ENCODE results near the gene CAMK2B. TPM values are rescaled to one million over a fixed set of nuclear protein-coding genes. Genes with fewer than 3 reads are reported as not detected.

The CAMK2B gene
- total and polyA plus RNA-seq, 2 experiments from 2014 or later, result not detected

DNA sequence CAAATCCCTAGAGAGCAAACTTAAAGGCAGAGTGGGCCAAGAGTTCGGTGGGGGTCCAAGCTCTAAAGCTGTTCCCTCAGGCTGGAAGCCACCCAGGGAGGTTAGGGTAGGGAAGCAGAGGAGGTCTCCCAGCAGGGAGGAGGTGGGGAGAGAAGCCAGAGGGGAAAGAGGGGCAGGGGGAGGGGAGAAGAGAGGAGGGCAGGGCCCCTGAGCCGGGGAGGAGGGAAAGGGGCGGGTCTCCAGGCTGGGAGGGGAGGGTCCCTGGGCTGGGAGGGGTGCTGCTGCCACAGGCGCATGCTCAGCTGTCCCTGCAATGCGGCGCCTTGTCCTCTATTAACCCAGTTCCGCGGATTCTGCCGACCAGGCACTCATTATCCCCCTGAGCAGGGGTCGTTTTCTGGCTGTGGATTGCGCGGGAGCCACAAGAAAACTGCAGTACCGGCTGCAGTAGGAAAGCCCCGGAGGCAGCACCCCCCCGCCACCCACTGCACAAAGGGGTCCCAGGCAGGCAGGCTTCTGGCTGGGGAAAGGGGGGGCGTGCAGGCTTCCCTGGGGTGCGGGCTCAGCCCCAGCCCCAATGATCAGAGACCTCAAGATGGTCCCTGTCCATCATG, 49.3 kb downstream of the CAMK2B start:
- Histone ChIP-seq H3K4me3 (peak overlapping the region; percentile 57), H3K79me2 (replicated peaks; ENCODE audit: insufficient read depth) (no peaks in the 10 kb centered on the region), H3K4me1 (ENCODE audit: insufficient read depth) (peaks cover 5% of the 10 kb centered on the region), H2AFZ (peak overlapping the region; percentile 94; the same call in 1 of the 2 replicates), H3K27me3 (ENCODE audit: insufficient read depth) (peaks cover 12% of the 10 kb centered on the region), H3F3A (replicated peaks; ENCODE audit: low read depth) (no peaks in the 10 kb centered on the region), H3K9me2 (ENCODE audit: insufficient read depth) (no peaks in the 10 kb centered on the region), H4K20me1 (replicated peaks; ENCODE audit: insufficient read depth) (no peaks in the 10 kb centered on the region), H3K4me2 (peak overlapping the region; percentile 83), H3K27ac (ENCODE audit: low read depth) (no peak overlapping the region), H3K36me3 (ENCODE audit: insufficient read depth) (no peaks in the 10 kb centered on the region)
- DNase-seq (ENCODE audit: low spot score) (peak; percentile 91), ATAC-seq (peak; percentile 91)
- no peak overlapping the region for H3K27ac Mint-ChIP-seq
- no peaks in the 10 kb centered on the region for H3K36me3 Mint-ChIP-seq (ENCODE audit: low read depth)
- peaks cover 7% of the 10 kb centered on the region; the same call in 2 of the 3 replicates for H3K4me1 Mint-ChIP-seq
- H3K9me3 Mint-ChIP-seq, result no peaks in the 10 kb centered on the region; the same call in 2 of the 3 replicates
- H3K4me3 Mint-ChIP-seq, result peak overlapping the region; percentile 39; the same call in 2 of the 3 replicates
- TF ChIP-seq POLR2AphosphoS5 (IDR thresholded peaks at IDR 0.05; ENCODE audit: low read depth) (peak; percentile 34; the same call in 1 of the 2 replicates), JUNB (IDR thresholded peaks at IDR 0.05; ENCODE audit: unreplicated experiment) (no peak), CREB1 (CRISPR knock-in tag; IDR thresholded peaks at IDR 0.05; ENCODE audit: low read depth) (no peak)
- H3K27me3 Mint-ChIP-seq (ENCODE audit: insufficient read depth, low read depth, poor library complexity), result peaks cover 17% of the 10 kb centered on the region

DNA sequence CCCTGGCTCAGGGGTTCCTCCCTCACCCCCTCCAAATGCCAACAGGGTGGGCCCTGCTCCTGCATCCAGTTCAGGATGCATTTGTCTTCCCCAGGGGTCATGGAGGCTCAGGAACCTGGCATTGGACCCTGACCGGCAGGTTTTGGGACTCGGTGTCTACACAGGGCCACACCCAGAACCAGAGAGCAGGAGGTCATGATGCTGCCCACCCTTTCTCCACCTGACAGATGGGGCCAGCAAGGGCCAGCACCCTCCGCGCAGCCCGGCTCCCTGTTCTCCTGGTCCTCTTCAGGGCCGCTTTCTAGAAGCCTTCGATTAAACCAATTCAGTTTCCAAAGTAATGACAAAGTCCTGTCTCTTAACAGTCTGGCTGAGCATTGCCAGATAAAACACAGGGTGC, 50.2 kb downstream of the CAMK2B start:
- peaks cover 12% of the 10 kb centered on the region for H3K27me3 ChIP-seq (ENCODE audit: insufficient read depth)
- Mint-ChIP-seq H3K36me3 (ENCODE audit: low read depth) (no peaks in the 10 kb centered on the region), H3K27me3 (ENCODE audit: insufficient read depth, low read depth, poor library complexity) (peaks cover 17% of the 10 kb centered on the region), H3K4me3 (no peak overlapping the region; the same call in 2 of the 3 replicates), H3K27ac (no peak overlapping the region), H3K9me3 (no peaks in the 10 kb centered on the region), H3K4me1 (peaks cover 7% of the 10 kb centered on the region; the same call in 2 of the 3 replicates)
- H3K79me2 ChIP-seq (replicated peaks; ENCODE audit: insufficient read depth), result no peaks in the 10 kb centered on the region
- DNase-seq (ENCODE audit: low spot score) (no peak), ATAC-seq (no peak)
- H3K4me2 ChIP-seq, result no peak overlapping the region
- H4K20me1 ChIP-seq (replicated peaks; ENCODE audit: insufficient read depth), result no peaks in the 10 kb centered on the region
- H3F3A ChIP-seq (replicated peaks; ENCODE audit: low read depth), result no peaks in the 10 kb centered on the region
- H3K27ac ChIP-seq (ENCODE audit: low read depth), result no peak overlapping the region
- no peaks in the 10 kb centered on the region for H3K9me2 ChIP-seq (ENCODE audit: insufficient read depth)
- peaks cover 5% of the 10 kb centered on the region for H3K4me1 ChIP-seq (ENCODE audit: insufficient read depth)
- H2AFZ ChIP-seq, result no peak overlapping the region
- no peaks in the 10 kb centered on the region for H3K36me3 ChIP-seq (ENCODE audit: insufficient read depth)
- no peak overlapping the region for H3K4me3 ChIP-seq
- TF ChIP-seq EZH2 (IDR thresholded peaks at IDR 0.05; ENCODE audit: low read depth, unreplicated experiment) (no peak), JUNB (IDR thresholded peaks at IDR 0.05; ENCODE audit: unreplicated experiment) (no peak), ZNF331 (CRISPR knock-in tag; IDR thresholded peaks at IDR 0.05; ENCODE audit: low read depth) (no peak), CREB1 (CRISPR knock-in tag; IDR thresholded peaks at IDR 0.05; ENCODE audit: low read depth) (no peak), NANOG (IDR thresholded peaks at IDR 0.05; ENCODE audit: borderline replicate concordance) (no peak), POLR2AphosphoS5 (IDR thresholded peaks at IDR 0.05; ENCODE audit: low read depth) (no peak), EZH2phosphoT487 (IDR thresholded peaks at IDR 0.05; ENCODE audit: unreplicated experiment) (no peak)
- TF ChIP-seq, protein P1, sequence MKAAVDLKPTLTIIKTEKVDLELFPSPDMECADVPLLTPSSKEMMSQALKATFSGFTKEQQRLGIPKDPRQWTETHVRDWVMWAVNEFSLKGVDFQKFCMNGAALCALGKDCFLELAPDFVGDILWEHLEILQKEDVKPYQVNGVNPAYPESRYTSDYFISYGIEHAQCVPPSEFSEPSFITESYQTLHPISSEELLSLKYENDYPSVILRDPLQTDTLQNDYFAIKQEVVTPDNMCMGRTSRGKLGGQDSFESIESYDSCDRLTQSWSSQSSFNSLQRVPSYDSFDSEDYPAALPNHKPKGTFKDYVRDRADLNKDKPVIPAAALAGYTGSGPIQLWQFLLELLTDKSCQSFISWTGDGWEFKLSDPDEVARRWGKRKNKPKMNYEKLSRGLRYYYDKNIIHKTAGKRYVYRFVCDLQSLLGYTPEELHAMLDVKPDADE (IDR thresholded peaks at IDR 0.05), result no peak
- TF ChIP-seq, protein P2, sequence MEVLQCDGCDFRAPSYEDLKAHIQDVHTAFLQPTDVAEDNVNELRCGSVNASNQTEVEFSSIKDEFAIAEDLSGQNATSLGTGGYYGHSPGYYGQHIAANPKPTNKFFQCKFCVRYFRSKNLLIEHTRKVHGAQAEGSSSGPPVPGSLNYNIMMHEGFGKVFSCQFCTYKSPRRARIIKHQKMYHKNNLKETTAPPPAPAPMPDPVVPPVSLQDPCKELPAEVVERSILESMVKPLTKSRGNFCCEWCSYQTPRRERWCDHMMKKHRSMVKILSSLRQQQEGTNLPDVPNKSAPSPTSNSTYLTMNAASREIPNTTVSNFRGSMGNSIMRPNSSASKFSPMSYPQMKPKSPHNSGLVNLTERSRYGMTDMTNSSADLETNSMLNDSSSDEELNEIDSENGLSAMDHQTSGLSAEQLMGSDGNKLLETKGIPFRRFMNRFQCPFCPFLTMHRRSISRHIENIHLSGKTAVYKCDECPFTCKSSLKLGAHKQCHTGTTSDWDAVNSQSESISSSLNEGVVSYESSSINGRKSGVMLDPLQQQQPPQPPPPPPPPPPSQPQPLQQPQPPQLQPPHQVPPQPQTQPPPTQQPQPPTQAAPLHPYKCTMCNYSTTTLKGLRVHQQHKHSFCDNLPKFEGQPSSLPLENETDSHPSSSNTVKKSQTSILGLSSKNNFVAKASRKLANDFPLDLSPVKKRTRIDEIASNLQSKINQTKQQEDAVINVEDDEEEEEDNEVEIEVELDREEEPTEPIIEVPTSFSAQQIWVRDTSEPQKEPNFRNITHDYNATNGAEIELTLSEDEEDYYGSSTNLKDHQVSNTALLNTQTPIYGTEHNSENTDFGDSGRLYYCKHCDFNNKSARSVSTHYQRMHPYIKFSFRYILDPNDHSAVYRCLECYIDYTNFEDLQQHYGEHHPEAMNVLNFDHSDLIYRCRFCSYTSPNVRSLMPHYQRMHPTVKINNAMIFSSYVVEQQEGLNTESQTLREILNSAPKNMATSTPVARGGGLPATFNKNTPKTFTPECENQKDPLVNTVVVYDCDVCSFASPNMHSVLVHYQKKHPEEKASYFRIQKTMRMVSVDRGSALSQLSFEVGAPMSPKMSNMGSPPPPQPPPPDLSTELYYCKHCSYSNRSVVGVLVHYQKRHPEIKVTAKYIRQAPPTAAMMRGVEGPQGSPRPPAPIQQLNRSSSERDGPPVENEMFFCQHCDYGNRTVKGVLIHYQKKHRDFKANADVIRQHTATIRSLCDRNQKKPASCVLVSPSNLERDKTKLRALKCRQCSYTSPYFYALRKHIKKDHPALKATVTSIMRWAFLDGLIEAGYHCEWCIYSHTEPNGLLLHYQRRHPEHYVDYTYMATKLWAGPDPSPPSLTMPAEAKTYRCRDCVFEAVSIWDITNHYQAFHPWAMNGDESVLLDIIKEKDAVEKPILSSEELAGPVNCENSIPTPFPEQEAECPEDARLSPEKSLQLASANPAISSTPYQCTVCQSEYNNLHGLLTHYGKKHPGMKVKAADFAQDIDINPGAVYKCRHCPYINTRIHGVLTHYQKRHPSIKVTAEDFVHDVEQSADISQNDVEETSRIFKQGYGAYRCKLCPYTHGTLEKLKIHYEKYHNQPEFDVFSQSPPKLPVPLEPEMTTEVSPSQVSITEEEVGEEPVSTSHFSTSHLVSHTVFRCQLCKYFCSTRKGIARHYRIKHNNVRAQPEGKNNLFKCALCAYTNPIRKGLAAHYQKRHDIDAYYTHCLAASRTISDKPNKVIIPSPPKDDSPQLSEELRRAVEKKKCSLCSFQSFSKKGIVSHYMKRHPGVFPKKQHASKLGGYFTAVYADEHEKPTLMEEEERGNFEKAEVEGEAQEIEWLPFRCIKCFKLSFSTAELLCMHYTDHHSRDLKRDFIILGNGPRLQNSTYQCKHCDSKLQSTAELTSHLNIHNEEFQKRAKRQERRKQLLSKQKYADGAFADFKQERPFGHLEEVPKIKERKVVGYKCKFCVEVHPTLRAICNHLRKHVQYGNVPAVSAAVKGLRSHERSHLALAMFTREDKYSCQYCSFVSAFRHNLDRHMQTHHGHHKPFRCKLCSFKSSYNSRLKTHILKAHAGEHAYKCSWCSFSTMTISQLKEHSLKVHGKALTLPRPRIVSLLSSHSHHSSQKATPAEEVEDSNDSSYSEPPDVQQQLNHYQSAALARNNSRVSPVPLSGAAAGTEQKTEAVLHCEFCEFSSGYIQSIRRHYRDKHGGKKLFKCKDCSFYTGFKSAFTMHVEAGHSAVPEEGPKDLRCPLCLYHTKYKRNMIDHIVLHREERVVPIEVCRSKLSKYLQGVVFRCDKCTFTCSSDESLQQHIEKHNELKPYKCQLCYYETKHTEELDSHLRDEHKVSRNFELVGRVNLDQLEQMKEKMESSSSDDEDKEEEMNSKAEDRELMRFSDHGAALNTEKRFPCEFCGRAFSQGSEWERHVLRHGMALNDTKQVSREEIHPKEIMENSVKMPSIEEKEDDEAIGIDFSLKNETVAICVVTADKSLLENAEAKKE (CRISPR knock-in tag; IDR thresholded peaks at IDR 0.05), result no peak
- TF ChIP-seq, protein P3, sequence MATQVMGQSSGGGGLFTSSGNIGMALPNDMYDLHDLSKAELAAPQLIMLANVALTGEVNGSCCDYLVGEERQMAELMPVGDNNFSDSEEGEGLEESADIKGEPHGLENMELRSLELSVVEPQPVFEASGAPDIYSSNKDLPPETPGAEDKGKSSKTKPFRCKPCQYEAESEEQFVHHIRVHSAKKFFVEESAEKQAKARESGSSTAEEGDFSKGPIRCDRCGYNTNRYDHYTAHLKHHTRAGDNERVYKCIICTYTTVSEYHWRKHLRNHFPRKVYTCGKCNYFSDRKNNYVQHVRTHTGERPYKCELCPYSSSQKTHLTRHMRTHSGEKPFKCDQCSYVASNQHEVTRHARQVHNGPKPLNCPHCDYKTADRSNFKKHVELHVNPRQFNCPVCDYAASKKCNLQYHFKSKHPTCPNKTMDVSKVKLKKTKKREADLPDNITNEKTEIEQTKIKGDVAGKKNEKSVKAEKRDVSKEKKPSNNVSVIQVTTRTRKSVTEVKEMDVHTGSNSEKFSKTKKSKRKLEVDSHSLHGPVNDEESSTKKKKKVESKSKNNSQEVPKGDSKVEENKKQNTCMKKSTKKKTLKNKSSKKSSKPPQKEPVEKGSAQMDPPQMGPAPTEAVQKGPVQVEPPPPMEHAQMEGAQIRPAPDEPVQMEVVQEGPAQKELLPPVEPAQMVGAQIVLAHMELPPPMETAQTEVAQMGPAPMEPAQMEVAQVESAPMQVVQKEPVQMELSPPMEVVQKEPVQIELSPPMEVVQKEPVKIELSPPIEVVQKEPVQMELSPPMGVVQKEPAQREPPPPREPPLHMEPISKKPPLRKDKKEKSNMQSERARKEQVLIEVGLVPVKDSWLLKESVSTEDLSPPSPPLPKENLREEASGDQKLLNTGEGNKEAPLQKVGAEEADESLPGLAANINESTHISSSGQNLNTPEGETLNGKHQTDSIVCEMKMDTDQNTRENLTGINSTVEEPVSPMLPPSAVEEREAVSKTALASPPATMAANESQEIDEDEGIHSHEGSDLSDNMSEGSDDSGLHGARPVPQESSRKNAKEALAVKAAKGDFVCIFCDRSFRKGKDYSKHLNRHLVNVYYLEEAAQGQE (IDR thresholded peaks at IDR 0.05; ENCODE audit: unreplicated experiment), result no peak

All from GM23338 (cell line).